GM23248 (cell line): Measurements from ENCODE around the gene EFEMP1.

ENCODE experiments used
- EZH2 ChIP-seq: fragments of 200-600 bp; sonication (generic); IDR thresholded peaks from 2 replicates; pipeline ENCODE4 v1.6.1; 2018; ENCODE audit warnings: antibody characterized with exemption, mild to moderate bottlenecking; ENCODE audit not compliant: insufficient read depth, poor library complexity, severe bottlenecking
- EZH2phosphoT487 ChIP-seq: fragments of 200-600 bp; sonication (generic); IDR thresholded peaks from 2 replicates; pipeline ENCODE4 v1.6.1; 2018; ENCODE audit warnings: antibody characterized with exemption, moderate library complexity, mild to moderate bottlenecking, low read depth; ENCODE audit not compliant: insufficient read depth

DNA sequence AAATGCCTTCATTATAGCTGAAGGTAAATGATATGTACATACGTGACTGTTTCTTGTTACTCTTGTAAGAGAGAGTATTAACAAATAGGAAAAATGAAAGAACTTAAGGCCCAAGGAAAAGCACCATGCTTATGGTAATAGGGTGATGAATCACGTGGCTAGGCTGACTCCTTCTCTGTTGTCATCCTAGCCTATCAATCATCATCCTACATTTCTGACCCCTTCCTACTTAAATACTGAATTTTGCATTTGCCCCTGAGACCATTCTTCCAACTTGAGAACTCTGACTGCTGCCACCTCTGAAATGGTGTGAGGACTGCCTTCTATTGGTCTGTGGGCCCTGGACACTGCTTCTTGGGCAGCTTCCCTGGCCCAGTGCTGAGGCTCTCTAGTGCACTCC, 28.9 kb downstream of the EFEMP1 start:
- TF ChIP-seq EZH2 (no peak), EZH2phosphoT487 (no peak)
